GM21526 (cell line): ENCODE results near the gene ARHGAP8.
"Not testable (repeated sequence)": the region's sequence is repeated elsewhere in the genome, so short reads cannot be mapped to it uniquely, and the experiment has no call there.

Experiments
- ATAC-seq: cut with Tn5 transposase; IDR thresholded peaks from one replicate; pipeline ENCODE4 v1.9.1; 2021; ENCODE audit warnings: moderate library complexity; ENCODE audit not compliant: unreplicated experiment, low FRiP score

ARHGAP8 gene

DNA sequence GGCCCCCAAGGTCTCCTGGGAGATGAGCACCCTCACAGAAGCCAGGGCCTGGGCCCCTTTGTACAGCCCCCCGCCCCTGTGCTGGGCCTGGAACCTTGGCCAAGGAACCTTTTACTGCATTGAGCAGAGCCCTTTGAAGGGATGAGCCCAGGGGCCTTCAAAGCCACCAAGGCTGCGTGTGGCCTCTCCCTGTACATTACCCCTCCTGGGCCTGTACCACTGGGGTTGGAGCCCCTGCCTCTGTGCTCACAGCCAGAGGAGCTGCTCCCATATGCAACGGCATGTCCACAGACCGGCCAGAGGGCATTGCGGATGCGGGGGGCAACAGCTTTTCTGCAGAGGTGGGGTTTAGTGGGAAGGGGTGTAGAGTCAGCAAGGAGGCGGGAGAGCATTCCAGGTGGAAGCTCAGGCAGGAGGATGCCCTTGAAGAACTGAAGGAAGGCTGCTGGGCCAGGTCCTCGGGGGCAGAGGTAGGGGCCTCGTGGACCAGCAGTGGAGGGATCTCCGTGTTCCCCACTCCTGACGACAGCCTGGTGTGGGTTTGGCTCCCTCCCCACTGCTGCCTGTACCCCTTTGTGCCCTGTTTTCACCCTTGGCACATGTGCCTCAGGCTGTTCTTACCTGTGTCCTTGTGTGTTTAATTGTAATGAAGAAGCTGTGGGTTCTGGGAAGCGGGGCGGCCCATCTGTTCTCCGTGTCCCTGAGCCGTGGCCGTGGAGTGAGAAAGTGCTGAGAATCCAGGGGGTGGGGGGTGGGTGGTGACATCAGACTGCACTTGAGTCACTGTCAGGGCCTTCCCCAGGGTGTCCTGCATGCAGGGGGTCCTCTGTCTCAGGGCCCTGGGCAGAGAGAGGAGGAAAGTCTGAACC, 46.9 kb downstream of the ARHGAP8 start:
- no peak for ATAC-seq

- ATAC-seq, result not testable (repeated sequence)
Measured at GRCh38 chr22:44799946-44800634, 47.7 kb downstream of the ARHGAP8 start.

GRCh38 chr22:44801476-44801875, 49.1 kb downstream of the ARHGAP8 start:
- no peak for ATAC-seq

DNA sequence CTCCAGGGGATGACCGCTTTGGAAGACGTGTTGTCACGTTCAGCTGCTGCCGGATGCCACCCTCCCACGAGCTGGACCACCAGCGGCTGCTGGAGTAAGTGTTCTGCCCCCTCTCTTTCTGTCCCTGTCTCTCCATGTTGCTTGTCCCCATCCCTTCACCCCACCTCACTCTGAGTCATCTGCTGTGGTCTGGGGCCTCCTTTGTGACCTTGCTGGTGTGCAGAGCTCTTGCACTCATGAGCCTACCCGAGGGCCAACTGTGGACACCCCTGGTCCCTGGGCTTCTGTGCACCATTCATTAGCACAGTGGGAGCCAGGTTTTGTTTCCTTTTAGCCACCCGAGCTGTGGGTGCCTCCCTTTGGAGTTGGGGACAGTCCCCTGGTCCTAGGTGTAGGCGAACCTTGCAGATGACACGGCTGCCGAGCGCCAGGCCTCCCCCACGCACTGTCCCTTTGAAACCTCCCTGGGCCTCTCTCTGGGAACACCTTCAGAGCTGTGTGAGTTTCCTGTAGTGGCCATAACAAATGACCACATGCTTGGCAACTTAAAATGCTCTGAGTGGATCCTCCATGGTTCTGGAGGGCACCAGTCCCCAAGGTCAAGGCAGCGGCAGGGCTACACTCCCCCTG, 49.8 kb downstream of the ARHGAP8 start:
- ATAC-seq, result no peak

- no peak for ATAC-seq
Measured at GRCh38 chr22:44802956-44803355, 50.6 kb downstream of the ARHGAP8 start.

- no peak for ATAC-seq
Measured at GRCh38 chr22:44804327-44804726, 52.0 kb downstream of the ARHGAP8 start.

DNA sequence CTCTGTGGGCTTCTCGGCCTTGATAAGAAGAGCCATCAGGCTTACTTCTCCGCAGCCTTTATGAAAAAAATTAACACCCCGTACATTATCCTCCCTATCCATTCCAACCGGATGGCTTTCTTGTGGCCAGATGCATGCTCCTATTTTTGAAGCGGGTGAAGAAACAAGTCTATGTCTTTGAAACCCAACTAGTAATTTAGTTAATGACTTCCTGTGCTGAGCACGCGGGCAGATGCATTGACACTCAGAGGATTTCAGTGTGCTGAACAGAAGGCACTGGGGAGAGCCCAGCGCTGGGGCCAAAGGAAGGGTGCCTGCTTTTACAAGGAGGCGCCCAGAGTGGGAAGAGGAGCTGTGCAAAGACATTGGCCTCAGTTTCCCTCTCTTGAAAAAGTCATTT, 53.3 kb downstream of the ARHGAP8 start:
- ATAC-seq, result no peak

DNA sequence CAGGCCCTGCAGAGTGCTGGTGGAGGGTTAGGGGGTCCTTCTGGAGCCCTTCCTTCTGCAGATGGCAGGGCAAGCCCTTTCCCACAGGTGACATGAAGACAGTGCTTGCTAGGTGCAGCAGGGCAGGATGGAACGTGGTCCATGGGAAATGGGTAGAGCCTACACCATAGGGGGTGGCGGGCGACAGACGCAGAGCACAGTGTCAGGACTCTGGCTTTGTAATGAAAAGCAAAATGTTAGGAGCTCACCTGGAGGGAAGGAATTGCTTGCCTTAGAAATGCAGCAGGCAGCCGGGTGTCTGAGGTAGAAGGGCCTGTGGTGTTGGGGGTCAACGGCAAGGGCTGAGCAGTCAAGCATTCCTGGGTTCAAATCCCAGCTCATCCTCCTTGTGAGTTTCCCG, 54.9 kb downstream of the ARHGAP8 start:
- no peak for ATAC-seq

DNA sequence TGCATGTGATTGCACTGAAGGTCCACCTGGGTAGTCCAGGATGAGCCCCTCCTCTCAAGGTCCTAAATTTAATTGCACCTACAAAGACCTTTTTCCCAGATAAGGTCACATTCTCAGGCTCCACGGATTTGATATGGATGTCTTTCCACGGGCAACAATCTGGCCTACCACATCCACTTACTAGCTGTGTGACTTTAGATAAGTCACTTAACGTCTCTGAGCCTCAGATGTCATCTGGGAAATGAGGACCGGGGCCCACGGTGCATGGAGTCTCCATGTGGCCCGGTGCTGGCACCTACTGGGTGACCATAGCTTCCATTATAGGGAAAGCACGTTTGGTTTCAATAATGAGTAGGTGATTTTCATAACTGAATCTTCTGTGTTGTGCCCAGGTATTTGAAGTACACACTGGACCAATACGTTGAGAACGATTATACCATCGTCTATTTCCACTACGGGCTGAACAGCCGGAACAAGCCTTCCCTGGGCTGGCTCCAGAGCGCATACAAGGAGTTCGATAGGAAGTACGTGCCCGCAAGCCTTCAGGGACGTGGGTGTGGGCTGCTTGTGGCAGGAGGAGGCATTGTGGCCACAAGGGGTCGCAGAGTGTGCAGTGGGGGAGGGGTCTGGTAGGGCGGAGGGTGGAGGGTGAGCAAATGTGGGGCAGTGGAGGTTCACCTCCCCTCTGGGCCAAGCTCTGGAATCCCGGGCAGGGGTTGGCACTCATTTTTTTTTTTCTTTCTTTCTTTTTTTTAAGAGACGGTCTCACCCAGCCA, 55.7 kb downstream of the ARHGAP8 start:
- no peak for ATAC-seq

GRCh38 chr22:44809456-44809855, 57.1 kb downstream of the ARHGAP8 start:
- ATAC-seq, result no peak

DNA sequence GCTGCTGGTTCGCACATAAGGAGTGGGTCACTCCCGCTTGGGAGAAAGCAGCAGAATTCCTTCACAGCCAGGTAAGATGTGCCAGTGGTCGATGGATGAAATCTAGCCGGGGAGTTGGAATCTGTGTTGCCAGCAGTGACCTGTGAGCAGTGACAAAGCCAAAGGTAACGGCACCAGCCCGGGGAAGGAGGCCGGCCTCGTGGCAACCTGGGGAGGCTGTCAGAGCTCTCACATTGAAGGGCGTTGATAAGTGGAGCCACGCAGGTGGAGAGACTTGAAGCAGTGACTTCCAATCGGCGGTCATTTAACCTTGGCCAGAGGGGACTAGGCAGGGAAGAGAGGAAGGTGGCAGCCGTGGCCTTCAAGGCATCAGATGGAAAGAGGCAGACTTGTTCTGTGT, 58.8 kb downstream of the ARHGAP8 start:
- ATAC-seq, result no peak

- no peak for ATAC-seq
Measured at GRCh38 chr22:44813416-44813815, 61.0 kb downstream of the ARHGAP8 start.

GRCh38 chr22:44814266-44815098, 62.1 kb downstream of the ARHGAP8 start:
- ATAC-seq, result no peak

- no peak for ATAC-seq
Measured at GRCh38 chr22:44815099-44816070, 63.0 kb downstream of the ARHGAP8 start.

DNA sequence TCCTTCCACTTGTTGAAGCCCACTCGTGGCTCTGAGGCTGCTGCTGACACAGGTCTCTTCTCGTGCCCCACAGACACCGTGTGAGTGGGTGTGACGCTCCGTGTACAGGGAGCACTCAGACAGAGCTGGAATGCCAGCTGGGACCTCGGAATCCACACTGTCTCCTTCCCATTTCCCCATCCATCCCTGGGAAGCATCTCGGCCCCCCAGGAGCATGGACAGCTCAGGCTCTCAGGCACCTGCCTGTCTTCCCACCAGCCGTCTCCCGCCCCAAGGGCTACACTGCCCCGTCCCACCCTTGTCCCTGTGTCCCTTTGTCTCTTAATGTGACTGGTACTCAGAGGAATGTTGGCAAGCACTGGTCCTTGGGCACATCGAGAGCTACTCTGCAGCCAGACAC, 63.8 kb downstream of the ARHGAP8 start:
- no peak for ATAC-seq

DNA sequence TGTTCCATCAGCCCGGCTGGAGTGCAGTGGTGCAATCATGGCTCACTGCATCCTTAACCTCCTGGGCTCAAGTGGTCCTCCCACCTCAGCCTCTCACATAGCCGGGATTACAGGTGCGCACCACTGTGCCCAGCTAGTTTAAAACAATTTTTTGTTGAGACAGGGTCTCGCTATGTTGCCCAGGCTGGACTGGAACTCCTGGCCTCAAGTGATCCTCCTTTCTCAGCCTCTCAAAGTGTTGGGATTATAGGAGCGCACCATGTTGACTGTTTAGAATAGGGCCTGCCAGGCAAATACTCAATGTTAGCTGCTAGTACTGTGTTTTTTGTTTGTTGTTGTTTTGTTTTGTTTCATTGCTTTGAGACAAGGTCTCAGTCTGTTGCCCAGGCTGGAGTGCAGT, 66.4 kb downstream of the ARHGAP8 start:
- ATAC-seq, result no peak

GRCh38 chr22:44819966-44820631, 67.7 kb downstream of the ARHGAP8 start:
- no peak for ATAC-seq
